ENCODE results near the gene NR2C2AP. TPM values are rescaled to one million over a fixed set of nuclear protein-coding genes. Genes with fewer than 3 reads are reported as not detected.

The NR2C2AP gene
- total and polyA plus RNA-seq, 2 donors (not counting 3 experiments of a cell fraction or from before 2014, with no cell fraction given) = 11.9 to 17.5 TPM

GRCh38 chr19:19229701-19230100, 26.5 kb upstream of the NR2C2AP start:
- no peaks in the 10 kb centered on the region for H3K9me1 ChIP-seq (replicated peaks; ENCODE audit: control insufficient read depth, extremely low read depth, insufficient read depth, low read length)
- no peak for DNase-seq (ENCODE audit: low read depth, low spot score)
- ChIA-PET POLR2A (no interaction called here), CTCF (interaction anchor here (0.8 to 1.7 kb wide), 3 partner anchors 10 to 113 kb away, joined by 3 to 8 read pairs (median 6); no protein-coding TSS in a partner anchor)
- H3K27me3 ChIP-seq (ENCODE audit: control insufficient read depth in 2 of 2, insufficient read depth in 2 of 2, low read length in 2 of 2) = peaks cover 0 to under 1% of the 10 kb centered on the region in 2 experiments
- no peaks in the 10 kb centered on the region for H3K4me1 ChIP-seq (ENCODE audit: control insufficient read depth, extremely low read depth, insufficient read depth, low read length)
- no peak for FAIRE-seq
- H3K79me2 ChIP-seq (ENCODE audit: control insufficient read depth, insufficient read depth, low read length) = no peaks in the 10 kb centered on the region
- no peaks in the 10 kb centered on the region for H3K36me3 ChIP-seq (ENCODE audit: control insufficient read depth in 2 of 2, extremely low read depth in 1 of 2, insufficient read depth in 2 of 2, low read length in 2 of 2)
- H4K20me1 ChIP-seq (replicated peaks; ENCODE audit: control insufficient read depth, extremely low read depth, insufficient read depth, low read length) = no peaks in the 10 kb centered on the region
- H3K4me3 ChIP-seq (replicated peaks in 1 of 3; ENCODE audit: insufficient read depth in 1 of 3, low read depth in 1 of 3, low read length in 3 of 3) = no peak overlapping the region
- H2AFZ ChIP-seq (ENCODE audit: low read depth, low read length) = no peak overlapping the region
- no TSS peak for BruUV-seq (replicated peaks)
- no peak overlapping the region for H3K4me2 ChIP-seq (ENCODE audit: insufficient read depth, low read length)
- no peak overlapping the region for H3K9ac ChIP-seq (replicated peaks; ENCODE audit: extremely low read depth, insufficient read depth, low read length)
- TF ChIP-seq POLR2A (IDR thresholded peaks at IDR 0.05; ENCODE audit: low read depth, low read length) = no peak
- peaks cover 1% of the 10 kb centered on the region for H3K9me3 ChIP-seq (replicated peaks; ENCODE audit: control insufficient read depth, insufficient read depth, low read length)
- H3K27ac ChIP-seq (ENCODE audit: insufficient read depth, low read depth, low read length) = no peak overlapping the region
- dilution Hi-C loops (cut with MboI; ENCODE audit: extremely low pct_ligation_motif_present, low sequenced_read_pairs) (no loop called here), intact Hi-C loops (cut with micrococcal nuclease) (no loop called here)

- TF ChIP-seq POLR2AphosphoS5 (IDR thresholded peaks at IDR 0.05; ENCODE audit: insufficient read depth, low read depth, low read length) = no peak
- TF ChIP-seq MYC (IDR thresholded peaks at IDR 0.05; ENCODE audit: low read depth, low read length) = no peak
- no peak for TF ChIP-seq MAX (IDR thresholded peaks at IDR 0.05; ENCODE audit: insufficient read depth, insufficient read length)
- H3K79me2 ChIP-seq (ENCODE audit: control insufficient read depth, insufficient read depth, low read length) = no peaks in the 10 kb centered on the region
- no peak for DNase-seq (ENCODE audit: low read depth, low spot score)
- H4K20me1 ChIP-seq (replicated peaks; ENCODE audit: control insufficient read depth, extremely low read depth, insufficient read depth, low read length) = no peaks in the 10 kb centered on the region
- H3K4me1 ChIP-seq (ENCODE audit: control insufficient read depth, extremely low read depth, insufficient read depth, low read length) = no peaks in the 10 kb centered on the region
- no peak overlapping the region for H3K27ac ChIP-seq (ENCODE audit: insufficient read depth, low read depth, low read length)
- no peak overlapping the region for H2AFZ ChIP-seq (ENCODE audit: low read depth, low read length)
- no peaks in the 10 kb centered on the region for H3K9me3 ChIP-seq (replicated peaks; ENCODE audit: control insufficient read depth, insufficient read depth, low read length)
- FAIRE-seq = no peak
- POLR2A ChIA-PET = no interaction called here
- H3K9me1 ChIP-seq (replicated peaks; ENCODE audit: control insufficient read depth, extremely low read depth, insufficient read depth, low read length) = no peaks in the 10 kb centered on the region
- BruUV-seq (replicated peaks) = no TSS peak
- H3K27me3 ChIP-seq (ENCODE audit: control insufficient read depth in 2 of 2, insufficient read depth in 2 of 2, low read length in 2 of 2) = peaks cover 2% of the 10 kb centered on the region in 2 experiments
- H3K9ac ChIP-seq (replicated peaks; ENCODE audit: extremely low read depth, insufficient read depth, low read length) = no peak overlapping the region
- H3K36me3 ChIP-seq (ENCODE audit: control insufficient read depth in 2 of 2, extremely low read depth in 1 of 2, insufficient read depth in 2 of 2, low read length in 2 of 2) = no peaks in the 10 kb centered on the region
- H3K4me2 ChIP-seq (ENCODE audit: insufficient read depth, low read length) = no peak overlapping the region
- no peak overlapping the region for H3K4me3 ChIP-seq (replicated peaks in 1 of 3; ENCODE audit: insufficient read depth in 1 of 3, low read depth in 1 of 3, low read length in 3 of 3)
- dilution Hi-C loops (cut with MboI; ENCODE audit: extremely low pct_ligation_motif_present, low sequenced_read_pairs) = no loop called here
- intact Hi-C loops (cut with micrococcal nuclease) = no loop called here
- CTCF ChIA-PET = no interaction called here
These were observed 24.0 kb upstream of the NR2C2AP start for GRCh38 chr19:19227217-19227616.
